GM12873 (cell line): ENCODE results near the gene DCLK2.

Experiments
- TF ChIP-seq, protein P1 (sequence below): IDR thresholded peaks from 2 replicates; pipeline ENCODE4 v1.5.1; 2012; ENCODE audit warnings: low read depth, mild to moderate bottlenecking, moderate library complexity, low read length, control low read depth; ENCODE audit not compliant: insufficient read depth; ENCODE audit errors: missing control alignments

The DCLK2 gene

GRCh38 chr4:150094676-150095075 lies 16.4 kb downstream of the DCLK2 start:
- TF ChIP-seq, protein P1, sequence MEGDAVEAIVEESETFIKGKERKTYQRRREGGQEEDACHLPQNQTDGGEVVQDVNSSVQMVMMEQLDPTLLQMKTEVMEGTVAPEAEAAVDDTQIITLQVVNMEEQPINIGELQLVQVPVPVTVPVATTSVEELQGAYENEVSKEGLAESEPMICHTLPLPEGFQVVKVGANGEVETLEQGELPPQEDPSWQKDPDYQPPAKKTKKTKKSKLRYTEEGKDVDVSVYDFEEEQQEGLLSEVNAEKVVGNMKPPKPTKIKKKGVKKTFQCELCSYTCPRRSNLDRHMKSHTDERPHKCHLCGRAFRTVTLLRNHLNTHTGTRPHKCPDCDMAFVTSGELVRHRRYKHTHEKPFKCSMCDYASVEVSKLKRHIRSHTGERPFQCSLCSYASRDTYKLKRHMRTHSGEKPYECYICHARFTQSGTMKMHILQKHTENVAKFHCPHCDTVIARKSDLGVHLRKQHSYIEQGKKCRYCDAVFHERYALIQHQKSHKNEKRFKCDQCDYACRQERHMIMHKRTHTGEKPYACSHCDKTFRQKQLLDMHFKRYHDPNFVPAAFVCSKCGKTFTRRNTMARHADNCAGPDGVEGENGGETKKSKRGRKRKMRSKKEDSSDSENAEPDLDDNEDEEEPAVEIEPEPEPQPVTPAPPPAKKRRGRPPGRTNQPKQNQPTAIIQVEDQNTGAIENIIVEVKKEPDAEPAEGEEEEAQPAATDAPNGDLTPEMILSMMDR, result no peak

- TF ChIP-seq, protein P1, result no peak
Observed at GRCh38 chr4:150096625-150097024, 18.4 kb downstream of the DCLK2 start.

DNA sequence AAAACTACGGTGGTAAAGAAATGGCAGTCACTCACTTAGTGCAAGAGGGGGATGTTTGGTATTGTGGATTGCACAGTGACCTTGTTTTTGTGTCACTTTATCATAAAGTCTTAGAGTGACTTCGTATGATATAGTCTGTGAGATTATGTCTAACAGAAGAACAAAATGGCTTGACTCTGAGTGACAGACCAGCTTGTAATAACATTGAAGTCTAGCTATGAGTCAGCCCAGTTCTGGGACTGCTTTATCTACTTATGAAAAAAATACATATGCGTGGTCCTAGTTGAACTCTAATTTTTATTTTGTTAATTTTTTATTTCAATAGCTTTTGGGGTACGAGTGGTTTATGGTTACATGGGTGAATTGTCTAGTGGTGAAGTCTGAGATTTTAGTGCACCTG lies 20.0 kb downstream of the DCLK2 start:
- TF ChIP-seq, protein P1, result no peak

GRCh38 chr4:150104404-150105027 lies 26.3 kb downstream of the DCLK2 start:
- TF ChIP-seq, protein P1, result no peak

DNA sequence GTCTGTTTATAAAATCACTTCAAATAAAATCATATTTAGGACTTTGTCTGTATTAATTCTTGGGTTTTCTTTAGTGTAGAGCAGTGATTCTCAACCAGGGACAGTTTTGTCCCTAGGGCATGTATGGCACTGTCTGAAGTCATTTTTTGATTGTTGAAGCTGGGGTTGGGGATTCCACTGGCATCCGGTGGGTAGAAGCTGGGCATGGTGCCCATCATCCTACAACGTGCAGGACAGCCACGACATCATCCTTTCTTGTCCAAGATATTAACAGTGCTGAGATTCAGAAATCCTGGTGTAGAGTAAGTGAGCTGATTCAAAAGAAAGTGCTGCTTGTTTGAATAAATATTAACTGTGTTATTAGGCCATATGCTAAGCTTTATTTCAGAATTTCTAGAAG lies 28.6 kb downstream of the DCLK2 start:
- TF ChIP-seq, protein P1, result no peak

GRCh38 chr4:150108691-150109090 lies 30.4 kb downstream of the DCLK2 start:
- TF ChIP-seq, protein P1, result no peak

DNA sequence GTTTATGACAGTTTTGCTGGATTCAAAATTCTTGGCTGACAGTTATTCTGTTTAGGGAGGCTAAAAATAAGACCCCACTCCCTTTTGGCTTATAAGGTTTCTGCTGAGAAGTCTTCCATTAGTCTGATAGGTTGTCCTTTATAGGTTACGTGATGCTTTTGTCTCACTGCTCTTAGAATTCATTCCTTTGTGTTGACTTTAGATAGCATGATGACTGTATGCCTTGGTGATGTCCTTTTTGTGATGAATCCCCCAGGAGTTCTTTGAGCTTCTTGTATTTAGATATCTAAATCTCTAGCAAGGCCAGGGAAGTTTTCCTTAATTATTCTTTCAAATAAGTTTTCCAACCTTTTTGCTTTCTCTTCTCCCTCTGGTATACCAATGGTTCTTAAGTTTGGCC lies 36.4 kb downstream of the DCLK2 start:
- TF ChIP-seq, protein P1, result no peak
